OCI-LY7 (cell line): ENCODE measurements around the gene PPP1R9A.

Experiments used
- CTCF ChIP-seq: fragments of 200-600 bp; sonication (generic); conservative IDR thresholded peaks from 2 replicates; pipeline ENCODE4 v1.5.1; 2014; ENCODE audit warnings: mild to moderate bottlenecking, antibody characterized with exemption, low read length, moderate library complexity, mixed read lengths
- EZH2phosphoT487 ChIP-seq: fragments of 200-600 bp; sonication (generic); IDR thresholded peaks from 2 replicates; pipeline ENCODE4 v1.6.1; 2018; ENCODE audit warnings: low read depth, borderline replicate concordance, mild to moderate bottlenecking, mixed run types, antibody characterized with exemption, low read length, moderate library complexity, mixed read lengths

GRCh38 chr7:94888551-94888950 lies 18.8 kb upstream of the PPP1R9A start:
- no peak for TF ChIP-seq CTCF
- TF ChIP-seq EZH2phosphoT487: no peak
